HG03558 (cell line): ENCODE data around the gene TDRD5.
"Not testable (repeated sequence)": the region's sequence is repeated elsewhere in the genome, so short reads cannot be mapped to it uniquely, and the experiment has no call there.

ENCODE experiments used
- ATAC-seq: cut with Tn5 transposase; IDR thresholded peaks from one replicate; pipeline ENCODE4 v1.9.1; 2021; ENCODE audit warnings: moderate number of reproducible peaks; ENCODE audit not compliant: unreplicated experiment; ENCODE audit errors: extremely low read depth

TDRD5 gene

DNA sequence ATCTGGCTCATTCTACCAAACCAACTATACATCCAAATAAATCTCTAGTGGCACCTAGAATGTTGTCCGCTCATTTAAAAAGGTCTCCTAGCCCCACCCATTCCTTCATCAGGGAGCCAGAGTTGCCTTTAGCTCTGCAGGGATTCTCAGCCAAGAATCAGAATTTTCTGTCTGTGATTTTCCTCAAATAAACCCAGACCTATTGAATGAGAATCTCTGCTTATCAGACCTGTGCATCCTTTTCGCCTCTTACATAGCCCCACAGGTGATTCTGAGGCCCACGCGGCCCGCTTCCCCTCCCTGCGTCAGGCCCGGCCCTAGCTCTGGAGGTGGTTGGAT, 410 bp upstream of the TDRD5 start:
- no peak for ATAC-seq

DNA sequence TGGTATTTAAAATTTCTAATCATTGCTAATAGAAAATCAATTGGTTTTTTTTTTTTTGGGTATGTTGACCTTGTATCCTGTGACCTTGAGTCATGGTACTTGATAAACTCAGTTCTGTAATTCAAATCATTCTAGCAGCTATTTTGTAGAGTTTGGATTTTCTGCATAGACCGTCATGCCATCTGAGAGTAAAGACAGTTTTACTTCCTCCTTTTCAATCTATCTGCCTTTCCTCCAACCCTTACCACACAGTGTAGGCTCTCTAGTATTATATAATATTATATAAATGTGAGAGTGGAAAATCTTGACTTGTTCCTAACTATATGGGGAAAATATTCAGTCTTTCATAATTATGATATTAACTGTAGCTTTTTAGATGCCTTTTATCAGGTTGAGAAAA, 7.0 kb downstream of the TDRD5 start:
- ATAC-seq: no peak

DNA sequence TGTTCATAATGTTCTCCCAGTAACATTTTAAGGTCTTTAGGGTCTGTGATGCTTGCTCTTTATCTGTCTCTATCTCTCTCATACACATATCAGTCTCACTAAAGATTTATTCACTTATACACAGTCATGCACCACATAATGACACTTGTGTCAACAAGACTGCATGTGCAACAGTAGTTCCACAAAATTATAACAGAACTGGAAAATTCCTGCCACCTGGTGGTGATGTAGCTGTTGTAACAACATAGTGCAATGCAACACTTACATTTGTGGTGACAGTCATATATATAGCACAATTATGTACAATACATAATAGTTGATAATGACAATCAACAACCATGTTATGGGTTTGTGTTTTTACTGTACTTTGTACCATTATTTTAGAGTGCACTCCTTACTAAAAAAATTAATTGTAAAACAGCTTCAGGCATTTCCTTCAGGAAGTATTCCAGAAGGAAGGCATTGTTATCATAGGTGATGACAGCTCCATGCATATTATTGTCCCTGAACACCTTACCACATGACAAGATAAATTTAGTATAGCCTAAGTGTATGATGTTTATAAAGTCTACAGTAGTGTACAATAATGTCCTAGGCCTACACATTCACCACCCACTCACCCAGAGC, 8.1 kb downstream of the TDRD5 start:
- ATAC-seq: no peak

DNA sequence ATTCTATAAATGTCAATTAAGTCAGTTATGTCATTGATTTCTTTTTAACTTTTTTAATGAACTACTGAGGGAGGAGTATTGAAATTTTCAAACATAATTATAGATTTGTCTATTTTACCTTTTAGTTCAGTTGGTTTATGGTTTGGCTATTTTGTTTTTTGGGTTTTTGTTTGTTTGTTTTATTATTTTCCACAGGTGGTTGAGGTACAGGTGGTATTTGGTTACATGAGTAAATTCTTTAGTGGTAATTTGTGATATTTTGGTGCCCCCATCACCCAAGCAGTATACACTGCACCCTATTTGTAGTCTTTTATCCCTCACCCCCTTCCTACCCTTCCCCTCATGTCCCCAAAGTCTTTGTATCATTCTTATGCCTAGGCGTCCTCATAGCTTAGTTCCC, 9.5 kb downstream of the TDRD5 start:
- no peak for ATAC-seq

DNA sequence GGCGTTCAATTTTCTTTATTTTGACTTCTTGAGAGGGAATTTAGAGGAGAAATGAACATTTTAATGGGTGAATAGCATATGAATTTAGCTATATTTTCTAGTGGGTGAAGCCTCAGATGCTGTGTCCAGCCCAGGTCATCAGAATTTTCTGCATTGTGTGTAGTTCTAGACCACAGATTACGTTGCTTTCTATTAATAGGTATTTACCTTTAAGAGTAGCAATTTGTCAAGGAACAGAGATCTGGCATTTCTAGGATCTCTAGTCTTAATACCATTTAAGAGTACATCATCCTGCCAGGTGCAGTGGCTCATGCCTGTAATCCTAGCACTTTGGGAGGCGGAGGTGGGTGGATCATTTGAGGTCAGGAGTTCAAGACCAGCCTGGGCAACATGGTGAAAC, 20.7 kb downstream of the TDRD5 start:
- no peak for ATAC-seq

DNA sequence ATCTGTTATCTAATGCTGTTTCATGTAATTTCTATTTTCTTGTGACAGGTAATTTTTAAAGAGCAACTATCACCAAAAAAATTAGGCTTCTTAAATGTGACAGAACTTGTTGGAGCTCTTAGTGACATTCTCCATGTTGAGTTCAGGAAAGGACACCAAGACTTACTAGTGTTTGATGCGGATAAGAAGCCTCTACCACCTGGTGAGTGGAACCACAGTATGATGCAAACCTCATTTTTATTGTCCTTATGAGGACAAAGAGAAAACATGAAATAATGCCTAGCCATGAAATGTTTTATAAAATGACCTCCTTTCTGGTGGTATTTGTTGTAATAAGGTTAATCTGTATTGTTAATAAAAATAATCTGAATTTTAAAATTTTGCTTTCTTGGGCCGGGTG, 39.1 kb downstream of the TDRD5 start:
- no peak for ATAC-seq

DNA sequence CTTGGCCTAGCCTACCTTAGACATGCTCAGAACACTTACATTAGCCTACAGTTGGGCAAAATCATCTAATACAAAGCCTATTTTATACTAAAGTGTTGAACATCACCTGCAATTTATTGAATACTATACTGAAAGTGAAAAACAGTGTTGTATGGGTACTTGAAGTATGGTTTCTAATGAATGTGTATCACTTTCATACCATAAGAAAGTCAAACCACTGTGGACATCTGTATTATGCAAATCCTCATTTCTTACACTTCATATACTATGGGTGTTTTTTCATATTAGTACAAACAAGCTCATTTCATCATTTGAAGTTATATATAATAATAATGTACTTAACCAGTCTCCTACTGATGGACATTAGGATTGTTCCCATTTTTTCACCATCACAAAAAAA, 41.2 kb downstream of the TDRD5 start:
- ATAC-seq: no peak

DNA sequence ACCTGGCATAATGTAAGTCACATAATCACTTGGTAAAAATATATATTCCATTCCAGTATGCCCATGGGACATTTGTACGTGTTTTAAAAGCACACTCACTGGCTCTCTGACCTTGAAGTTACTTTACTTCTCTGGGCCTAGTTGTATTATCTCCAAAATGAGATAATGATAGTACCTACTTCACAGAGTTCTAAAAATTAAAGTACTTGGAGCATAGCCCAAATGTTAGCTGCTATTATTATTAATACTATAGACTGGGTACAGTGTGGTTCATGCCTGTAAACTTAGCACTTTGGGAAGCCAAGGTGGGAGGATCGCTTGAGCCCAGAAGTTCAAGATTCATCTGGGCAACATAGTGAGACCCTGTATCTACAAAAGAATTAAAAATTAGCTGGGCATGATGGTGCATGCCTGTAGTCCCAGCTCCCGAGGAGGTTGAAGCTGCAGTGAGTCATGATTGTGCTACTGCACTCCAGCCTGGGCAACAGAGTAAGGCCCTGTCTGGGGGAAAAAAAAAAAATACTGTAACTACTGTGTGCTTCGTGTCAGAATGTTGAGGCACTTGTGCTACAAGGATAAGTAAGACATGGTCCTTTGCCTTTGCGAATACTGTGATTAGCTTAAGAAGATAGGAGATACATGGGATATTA, 45.7 kb downstream of the TDRD5 start:
- ATAC-seq: no peak

DNA sequence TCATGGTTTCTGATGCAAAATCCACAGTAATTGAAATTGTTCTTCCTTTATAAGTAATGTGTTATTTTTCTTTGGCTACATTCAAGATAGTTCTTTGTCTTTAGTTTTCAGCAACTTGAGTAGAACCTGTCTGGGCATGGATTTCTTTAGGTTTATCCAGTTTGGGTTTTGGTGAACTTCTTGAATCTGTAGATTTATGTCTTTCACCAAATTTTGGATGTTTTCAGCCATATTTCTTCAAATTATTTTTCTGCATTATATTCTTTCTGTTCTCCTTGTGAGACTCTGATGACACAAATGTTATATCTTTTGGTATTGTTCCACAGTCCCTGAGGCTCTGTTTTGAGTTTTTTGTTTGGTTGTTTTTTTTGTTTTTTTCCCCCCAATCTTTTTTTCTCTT, 69.4 kb downstream of the TDRD5 start:
- ATAC-seq: no peak

DNA sequence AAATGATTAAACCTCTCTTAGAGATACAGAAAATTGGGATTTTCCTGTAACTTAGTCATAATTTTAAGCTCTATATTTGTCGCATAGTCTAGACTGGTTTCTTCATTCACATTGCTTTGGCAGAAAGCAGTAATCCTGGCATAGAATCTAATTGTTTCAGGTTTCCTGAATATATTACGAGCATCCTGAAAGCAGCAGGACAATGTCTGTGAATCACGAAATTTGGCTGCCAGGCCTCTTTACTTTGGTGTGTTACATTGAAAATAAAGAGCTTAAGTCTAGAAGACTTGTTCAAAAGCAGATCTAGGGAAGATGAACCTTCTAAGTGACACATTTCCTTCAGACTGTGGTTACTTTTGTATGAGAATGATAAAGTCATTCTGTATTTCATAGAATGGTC, 72.2 kb downstream of the TDRD5 start:
- no peak for ATAC-seq

DNA sequence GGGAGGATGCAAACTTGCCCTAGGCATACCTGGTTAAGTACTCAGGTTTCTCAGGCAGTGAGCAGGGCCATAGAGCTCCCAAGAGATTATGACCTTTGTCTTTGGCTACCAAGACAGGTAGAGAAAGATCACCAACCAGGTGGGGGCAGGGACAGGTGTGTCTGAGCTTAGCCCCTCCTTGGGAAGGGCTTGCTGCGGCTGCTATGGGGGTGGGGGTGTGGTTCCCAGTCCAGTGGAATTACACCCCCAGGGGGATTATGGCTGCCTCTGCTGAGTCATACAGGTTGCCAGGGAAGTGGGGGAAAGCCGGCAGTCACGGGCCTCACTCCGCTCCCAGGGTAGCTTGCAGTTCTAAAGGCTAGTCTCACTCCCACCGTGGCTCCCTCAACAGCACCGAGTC, 86.2 kb downstream of the TDRD5 start:
- no peak for ATAC-seq

DNA sequence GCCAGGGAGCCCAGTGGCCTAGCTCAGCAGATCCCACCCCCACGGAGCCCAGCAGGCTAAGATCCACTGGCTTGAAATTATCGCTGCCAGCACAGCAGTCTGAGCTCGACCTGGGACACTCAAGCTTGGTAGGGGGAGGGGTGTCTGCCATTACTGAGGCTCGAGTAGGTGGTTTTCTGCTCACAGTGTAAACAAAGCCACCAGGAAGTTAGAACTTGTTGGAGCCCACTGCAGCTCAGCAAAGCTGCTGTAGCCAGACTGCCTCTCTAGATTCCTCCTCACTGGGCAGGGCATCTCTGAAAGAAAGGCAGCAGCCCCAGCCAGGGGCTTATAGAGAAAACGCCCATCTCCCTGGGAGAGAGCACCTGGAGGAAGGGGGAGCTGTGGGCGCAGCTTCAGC, 102.9 kb downstream of the TDRD5 start:
- not testable (repeated sequence) for ATAC-seq

DNA sequence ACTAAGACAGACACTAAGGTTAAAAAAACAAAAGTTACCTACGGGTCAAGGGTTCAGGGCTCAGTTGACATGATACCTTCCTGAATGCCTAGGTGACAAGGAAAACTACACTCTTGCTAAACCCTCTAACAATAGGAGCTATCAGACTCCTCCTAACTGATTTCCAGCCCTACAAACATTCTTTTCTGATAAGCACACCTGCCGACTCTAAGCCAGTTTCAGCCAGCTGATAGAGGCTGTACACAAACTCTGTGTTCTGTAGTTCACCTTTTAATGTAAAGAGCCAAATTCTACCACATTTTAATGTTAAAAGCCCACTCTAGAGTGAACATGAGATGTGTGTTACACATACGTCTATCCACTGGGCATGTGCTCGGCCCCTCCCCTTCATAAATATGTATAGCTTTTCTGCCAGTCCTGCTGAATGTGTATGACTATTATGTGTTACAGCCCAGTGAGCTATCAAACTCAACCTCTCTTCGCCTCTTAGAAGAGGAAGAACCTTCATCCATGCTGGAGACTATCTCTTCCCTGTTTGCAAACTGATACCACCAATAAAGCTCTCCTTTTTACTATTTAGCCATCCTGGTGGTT, 111.4 kb downstream of the TDRD5 start:
- ATAC-seq: no peak

DNA sequence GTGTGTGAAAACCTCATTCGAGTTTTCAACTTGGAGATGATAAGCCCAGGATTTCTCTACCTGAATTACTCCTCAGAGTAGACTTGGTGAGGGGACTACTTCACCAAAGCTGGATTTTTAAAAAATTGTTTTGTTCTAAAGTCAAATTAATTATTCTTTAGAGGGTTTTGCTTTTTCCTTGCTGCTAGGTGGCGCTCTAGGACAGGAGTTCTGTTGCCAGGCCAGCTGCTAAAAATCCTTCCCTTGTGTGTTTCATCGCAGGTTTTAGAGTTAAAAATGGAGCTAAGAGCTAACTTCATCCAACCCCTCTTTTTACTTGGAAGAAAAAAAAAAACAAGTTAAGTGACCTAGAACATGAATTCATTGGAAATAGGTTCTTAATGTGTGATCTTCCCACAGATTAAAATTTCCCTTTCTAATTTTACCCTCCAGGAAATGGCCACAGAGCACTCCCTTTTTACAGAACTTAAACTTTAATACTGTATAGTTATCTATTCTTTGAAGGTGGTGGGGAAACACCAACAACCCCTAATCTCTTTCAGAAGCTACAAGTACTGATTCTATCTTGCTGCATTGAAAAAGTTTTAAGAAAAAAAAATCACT, 114.8 kb downstream of the TDRD5 start:
- no peak for ATAC-seq

DNA sequence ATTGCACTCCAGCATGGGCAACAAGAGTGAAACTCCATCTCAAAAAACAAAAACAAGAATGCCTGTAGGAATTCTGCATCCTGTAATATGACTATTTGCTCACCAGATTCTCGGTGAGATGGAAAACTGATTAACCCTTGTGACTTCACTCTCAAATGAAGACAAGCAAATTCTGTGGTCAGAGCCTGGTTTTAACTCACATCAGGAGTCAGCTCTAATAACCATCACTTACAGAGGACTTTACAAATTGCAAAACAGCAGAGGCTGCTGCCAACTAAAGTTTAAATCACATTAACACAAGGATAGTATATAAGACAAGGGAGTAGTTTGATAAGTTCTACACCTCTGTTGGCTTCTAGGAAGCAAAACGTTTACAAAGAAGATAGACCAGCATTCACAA, 115.8 kb downstream of the TDRD5 start:
- no peak for ATAC-seq

DNA sequence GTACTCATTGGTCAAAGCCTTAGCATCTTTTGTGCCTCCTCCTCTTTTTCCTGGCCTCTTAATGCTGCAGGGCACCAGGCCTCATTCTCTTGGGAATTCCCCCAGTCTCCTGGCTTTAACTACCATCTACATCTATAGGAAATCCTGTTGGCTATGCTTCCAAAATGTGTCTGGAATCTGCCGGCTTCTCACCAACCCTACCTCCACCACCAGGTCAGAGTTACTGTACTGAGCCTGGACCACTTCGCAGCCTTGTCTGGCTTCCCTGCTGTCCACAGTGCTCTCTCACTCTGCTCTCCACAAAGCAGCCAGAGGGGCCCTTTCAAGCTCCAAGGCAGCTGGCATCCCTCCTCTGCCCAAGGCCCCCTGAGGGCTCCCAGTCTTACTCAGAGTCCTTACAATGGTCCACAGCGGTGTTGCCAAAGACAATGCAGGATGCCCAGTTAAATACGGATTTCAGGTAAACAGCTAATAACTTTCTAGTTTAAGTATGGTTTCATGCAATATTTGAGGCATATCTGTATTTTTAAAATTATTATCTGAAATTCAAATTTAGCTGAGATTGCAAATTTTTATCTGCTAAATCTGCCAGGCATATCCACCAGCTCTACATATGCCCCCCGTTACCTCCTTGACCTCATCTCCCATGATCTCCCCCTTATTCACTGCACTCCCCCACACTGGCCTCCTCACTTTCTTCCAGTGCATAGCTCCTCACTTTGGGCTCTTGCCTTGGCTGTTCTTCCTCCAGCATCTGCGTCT, 117.0 kb downstream of the TDRD5 start:
- no peak for ATAC-seq

DNA sequence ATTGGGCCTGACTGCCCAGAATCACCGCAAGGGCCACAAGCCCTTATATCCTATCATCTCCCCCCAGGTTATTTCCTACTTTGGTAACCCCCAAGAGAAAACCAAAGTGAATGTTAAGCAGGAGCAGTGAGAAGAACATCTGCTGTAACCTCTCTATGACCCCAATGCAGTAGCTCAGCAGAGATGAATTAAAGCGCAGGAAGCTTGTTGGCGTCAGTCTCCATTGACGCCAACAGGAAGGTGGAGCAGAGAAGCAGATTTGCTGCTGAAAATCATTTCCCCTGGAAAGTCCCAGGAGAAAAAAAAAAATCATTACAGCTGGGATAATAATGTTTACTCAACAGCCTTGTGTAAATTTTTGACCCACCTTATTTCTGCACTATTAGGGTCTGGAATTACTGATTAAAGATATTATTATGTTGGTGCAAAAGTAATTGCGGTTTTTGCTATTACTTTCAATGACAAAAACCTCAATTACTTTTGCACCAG, 118.3 kb downstream of the TDRD5 start:
- peak; percentile 58 for ATAC-seq

DNA sequence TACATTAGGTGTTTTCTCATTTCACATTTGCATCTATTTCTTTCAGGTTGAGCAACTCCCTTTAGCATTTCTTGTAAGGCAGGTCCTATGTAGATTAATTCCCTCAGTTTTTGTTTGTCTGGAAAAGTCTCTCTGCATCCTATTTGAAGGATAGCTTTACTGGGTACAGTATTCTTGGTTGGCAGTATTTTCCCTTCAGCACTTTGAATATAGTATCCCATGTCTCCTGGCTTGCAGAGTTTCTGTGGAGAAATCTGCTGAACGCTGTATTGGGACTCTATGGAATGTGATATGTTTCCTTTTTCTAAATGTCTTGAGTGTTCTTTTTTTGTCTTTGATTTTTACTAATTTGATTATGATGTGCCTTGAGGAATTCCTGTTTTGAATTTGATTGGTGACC, 122.5 kb downstream of the TDRD5 start:
- ATAC-seq: no peak

DNA sequence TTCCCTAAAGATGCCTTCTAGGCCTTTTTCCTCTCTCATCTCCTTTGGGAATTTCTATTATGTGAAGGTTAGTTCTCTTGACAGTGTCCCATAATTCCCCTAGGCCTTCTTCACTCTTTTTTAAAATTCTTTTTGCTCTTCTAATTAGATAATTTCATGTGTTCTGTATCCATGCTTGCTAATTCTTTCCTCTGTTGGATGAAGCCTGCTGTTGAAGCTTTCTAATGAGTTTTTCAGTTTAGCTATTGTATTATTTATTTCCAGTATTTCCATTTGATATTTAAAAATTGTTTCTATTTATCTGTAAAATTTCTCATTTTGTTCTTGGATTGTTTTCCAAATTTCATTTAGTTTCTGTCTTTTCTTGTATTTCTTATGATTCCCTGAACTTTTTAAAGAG, 123.0 kb downstream of the TDRD5 start:
- no peak for ATAC-seq

DNA sequence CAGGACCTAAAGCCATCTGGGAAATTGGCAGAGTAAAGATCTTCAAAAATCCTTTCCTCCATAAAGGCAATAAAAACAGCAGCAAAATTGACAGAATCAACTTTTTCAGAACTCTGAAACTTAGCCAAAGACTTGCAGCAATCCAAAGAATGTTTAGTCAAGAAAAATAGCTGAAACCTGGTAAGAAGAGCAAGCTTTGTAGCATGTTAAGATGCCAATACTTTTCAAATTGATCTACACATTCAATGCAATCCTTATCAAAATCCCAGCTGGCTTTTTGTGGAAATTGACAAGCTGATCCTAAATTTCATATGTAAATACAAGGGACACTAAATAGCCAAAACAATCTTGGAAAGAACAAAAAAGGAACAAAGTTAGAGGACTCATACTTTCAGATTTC, 127.6 kb downstream of the TDRD5 start:
- ATAC-seq: no peak

DNA sequence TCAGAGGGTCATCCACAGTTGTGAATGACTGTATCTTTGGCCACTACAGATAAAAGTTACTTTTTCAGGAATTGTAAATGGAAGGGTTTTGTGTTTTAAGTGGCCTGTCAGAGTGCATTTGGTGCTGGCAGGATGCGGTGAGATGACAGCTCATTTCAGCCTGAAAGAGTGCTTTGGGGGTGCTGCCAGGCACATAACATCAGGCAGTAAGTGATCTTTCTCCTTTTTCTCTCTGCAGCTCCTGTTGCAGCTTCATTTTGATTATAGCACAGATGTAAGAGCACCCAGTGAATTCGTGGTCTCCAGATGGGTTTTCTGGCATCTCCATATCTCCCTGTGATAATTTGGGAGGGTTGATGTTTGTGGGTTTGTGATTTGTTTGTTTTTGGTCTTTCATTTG, 136.6 kb downstream of the TDRD5 start:
- no peak for ATAC-seq
